B cell (primary cell): ENCODE measurements around the gene CCDC170. TPM values are rescaled to one million over a fixed set of nuclear protein-coding genes. Genes with fewer than 3 reads are reported as not detected.

ENCODE experiments used
- ATAC-seq: fragments of 200-7000 bp; cut with Tn5 transposase; one replicate; pipeline ENCODE4 v1.10.0; 2021; ENCODE audit warnings: low read depth, mild to moderate bottlenecking, moderate number of reproducible peaks, moderate library complexity
- CTCF ChIA-PET: fragments of 350-600 bp; sonication (Branson Sonifier 250); formaldehyde crosslinking; loops from one replicate; lab custom pipeline; 2021; ENCODE audit warnings: antibody characterized with exemption, inconsistent platforms; lab: Charles Lee
- POLR2A ChIA-PET: fragments of 350-600 bp; sonication (Branson Sonifier 250); formaldehyde crosslinking; loops from one replicate; lab custom pipeline; 2021; ENCODE audit warnings: antibody characterized with exemption; lab: Charles Lee
- DNase-seq: peaks from one replicate; pipeline ENCODE4 v3.0.0; 2013
- H2AFZ ChIP-seq: 2 replicates; pipeline ENCODE4 v1.6.1; 2012; ENCODE audit warnings: mild to moderate bottlenecking, low read depth, low read length; ENCODE audit not compliant: insufficient read depth, poor library complexity, severe bottlenecking
- H3K27ac ChIP-seq, 2 donors: 1 replicate in 1 of 2; 2 replicates in 1 of 2; pipeline ENCODE4 v1.5.1; 2012 to 2013; ENCODE audit warnings: low read length in 2 of 2, mild to moderate bottlenecking in 2 of 2, moderate library complexity in 1 of 2
- H3K27me3 ChIP-seq, 4 experiments: fragments of 200-600 bp in 1 of 4; sonication (generic) in 1 of 4; replicated peaks in 1 of 4; 1 replicate in 2 of 4; 2 replicates in 2 of 4; pipeline versions ENCODE4 v1.6.1 to v1.7.0; 2013 to 2016; ENCODE audit warnings: low read length in 3 of 4, mild to moderate bottlenecking in 2 of 4, mixed read lengths in 1 of 4, moderate library complexity in 1 of 4; ENCODE audit not compliant: insufficient read depth in 4 of 4, control insufficient read depth in 3 of 4; ENCODE audit errors: control extremely low read depth in 1 of 4
- H3K36me3 ChIP-seq, 2 experiments: replicated peaks in 1 of 2; 1 replicate in 1 of 2; 2 replicates in 1 of 2; pipeline versions ENCODE4 v1.6.1 to v1.7.1; 2013; ENCODE audit warnings: low read length in 1 of 2; ENCODE audit not compliant: insufficient read depth in 2 of 2, control insufficient read depth in 1 of 2; ENCODE audit errors: control extremely low read depth in 1 of 2, extremely low read depth in 1 of 2
- H3K4me1 ChIP-seq, 2 donors: fragments of 200-600 bp in 1 of 2; sonication (generic) in 1 of 2; 1 replicate in 1 of 2; 2 replicates in 1 of 2; pipeline versions ENCODE4 v1.5.1 to v1.6.1; 2013 to 2017; ENCODE audit warnings: low read length in 2 of 2; ENCODE audit not compliant: control insufficient read depth in 2 of 2, insufficient read depth in 2 of 2
- H3K4me2 ChIP-seq: replicated peaks from 2 replicates; pipeline ENCODE3; 2012; ENCODE audit warnings: mild to moderate bottlenecking, low read depth, low read length; ENCODE audit not compliant: poor library complexity, severe bottlenecking
- H3K4me3 ChIP-seq, 5 experiments: fragments of 200-600 bp in 1 of 5; sonication (generic) in 1 of 5; 1 replicate in 3 of 5; 2 replicates in 2 of 5; pipeline versions ENCODE4 v1.5.1 to v1.7.0; 2011 to 2016; ENCODE audit warnings: low read length in 4 of 5, mild to moderate bottlenecking in 4 of 5, low read depth in 2 of 5, control low read depth in 1 of 5, moderate library complexity in 1 of 5; ENCODE audit not compliant: insufficient read depth in 1 of 5; ENCODE audit errors: control extremely low read depth in 1 of 5, extremely low read depth in 1 of 5
- H3K79me2 ChIP-seq: fragments of 200-600 bp; sonication (generic); one replicate; pipeline ENCODE4 v1.6.0; 2016; ENCODE audit warnings: low read length; ENCODE audit not compliant: control insufficient read depth, insufficient read depth
- H3K9ac ChIP-seq: fragments of 200-600 bp; sonication (generic); 2 replicates; pipeline ENCODE4 v1.6.1; 2017; ENCODE audit warnings: mild to moderate bottlenecking, low read length, moderate library complexity
- H3K9me3 ChIP-seq, 3 donors: one replicate each; pipeline versions ENCODE4 v1.6.1 to v1.7.1; 2013; ENCODE audit warnings: low read length in 2 of 3; ENCODE audit not compliant: control insufficient read depth in 2 of 3, insufficient read depth in 1 of 3; ENCODE audit errors: control extremely low read depth in 1 of 3
- H4K20me1 ChIP-seq: 2 replicates; pipeline ENCODE4 v1.6.0; 2012; ENCODE audit warnings: mild to moderate bottlenecking, low read length; ENCODE audit not compliant: insufficient read depth, control insufficient read depth, poor library complexity, severe bottlenecking
- H3K27ac Mint-ChIP-seq: one replicate; pipeline ENCODE4 v1.8.0; 2021; ENCODE audit warnings: mixed read lengths
- H3K27me3 Mint-ChIP-seq: one replicate; pipeline ENCODE4 v1.8.0; 2021; ENCODE audit warnings: mixed read lengths
- H3K4me1 Mint-ChIP-seq: one replicate; pipeline ENCODE4 v1.8.0; 2021; ENCODE audit warnings: mixed read lengths
- H3K4me3 Mint-ChIP-seq: one replicate; pipeline ENCODE4 v1.8.0; 2021; ENCODE audit warnings: mixed read lengths
- H3K9me3 Mint-ChIP-seq: one replicate; pipeline ENCODE4 v1.8.0; 2022; ENCODE audit warnings: mixed read lengths; ENCODE audit not compliant: insufficient read depth
- CTCF ChIP-seq: fragments of 200-600 bp; IDR thresholded peaks from one replicate; pipeline ENCODE4 v1.8.0; 2022; ENCODE audit warnings: antibody characterized with exemption, mild to moderate bottlenecking
- EZH2 ChIP-seq: IDR thresholded peaks from 2 replicates; pipeline ENCODE4 v1.6.1; 2012; ENCODE audit warnings: borderline replicate concordance, low read depth, mild to moderate bottlenecking, moderate library complexity, low read length; ENCODE audit not compliant: insufficient read depth, poor library complexity, severe bottlenecking
- WGBS: methylation state at CpG from one replicate; pipeline ENCODE4 v1.1.5; 2013; ENCODE audit warnings: missing lambda C conversion rate; ENCODE audit not compliant: insufficient coverage; 5-methylcytosine and 5-hydroxymethylcytosine counted together
- intact Hi-C: fragments of 100-400 bp; cut with micrococcal nuclease; formaldehyde crosslinking; loops from one replicate; pipeline ENCODE4 v1.10.0; 2022
- polyA plus RNA-seq: library from polyadenylated mRNA; depleted of rRNA; stranded (reverse); fragments of >200 nt; gene quantifications from 2 replicates; pipeline ENCODE4 v1.2.3, GENCODE V29; 2012
- total RNA-seq, 2 donors: library from RNA; stranded (reverse); fragments of 120-200 nt in 1 of 2; gene quantifications; 1 replicate in 1 of 2; 2 replicates in 1 of 2; pipeline versions ENCODE4 v1.2.3 to v1.2.4, GENCODE V29; 2013 to 2022

The CCDC170 gene
- total and polyA plus RNA-seq, 2 donors (not counting 1 experiment from before 2014, with no cell fraction given) = 0.01 TPM; not detected in 1

- no peaks in the 10 kb centered on the region for H3K27me3 ChIP-seq
- H3K9ac ChIP-seq = no peak overlapping the region
- whole genome bisulfite sequencing = 98% methylated on average over 8 of the region's 8 CpGs
- no peak overlapping the region for H3K4me3 ChIP-seq
- ATAC-seq (no peak), DNase-seq (no peak)
- no peaks in the 10 kb centered on the region for H3K36me3 ChIP-seq
- TF ChIP-seq EZH2 = no peak
- no peak for TF ChIP-seq CTCF
- H3K4me2 ChIP-seq = no peak overlapping the region
- peaks cover 0 to 2% (median 0%) of the 10 kb centered on the region in 3 donors for H3K9me3 ChIP-seq
- no peaks in the 10 kb centered on the region for H3K4me1 ChIP-seq
- peaks cover 10% of the 10 kb centered on the region for H3K27me3 Mint-ChIP-seq
- H4K20me1 ChIP-seq = no peaks in the 10 kb centered on the region
- intact Hi-C loops = no loop called here
- ChIA-PET POLR2A (no interaction called here), CTCF (no interaction called here)
- H3K9me3 Mint-ChIP-seq = peaks cover 2% of the 10 kb centered on the region
- no peaks in the 10 kb centered on the region for H3K4me1 Mint-ChIP-seq
- H2AFZ ChIP-seq = no peak overlapping the region
- H3K79me2 ChIP-seq = no peaks in the 10 kb centered on the region
- H3K27ac ChIP-seq = no peak overlapping the region
- H3K4me3 Mint-ChIP-seq = no peak overlapping the region
- H3K27ac Mint-ChIP-seq = no peak overlapping the region
Observed at GRCh38 chr6:151576633-151577032, 82.8 kb downstream of the CCDC170 start.

- peaks cover 10% of the 10 kb centered on the region for H3K27me3 Mint-ChIP-seq
- POLR2A ChIA-PET = no interaction called here
Observed at GRCh38 chr6:151577257-151577656, 83.4 kb downstream of the CCDC170 start.

More at GRCh38 chr6:151577257-151577656, 83.4 kb downstream of the CCDC170 start:
- Mint-ChIP-seq H3K27ac (no peak overlapping the region), H3K9me3 (peaks cover 2% of the 10 kb centered on the region), H3K4me1 (no peaks in the 10 kb centered on the region), H3K4me3 (no peak overlapping the region)
- H3K27me3 ChIP-seq = no peaks in the 10 kb centered on the region
- H2AFZ ChIP-seq = no peak overlapping the region
- TF ChIP-seq EZH2 = no peak
- no peak for TF ChIP-seq CTCF
- intact Hi-C loops = no loop called here
- DNase-seq (no peak), ATAC-seq (no peak)
- no peaks in the 10 kb centered on the region for H3K36me3 ChIP-seq
- H4K20me1 ChIP-seq = no peaks in the 10 kb centered on the region
- CTCF ChIA-PET = no interaction called here
- no peaks in the 10 kb centered on the region for H3K4me1 ChIP-seq
- no peaks in the 10 kb centered on the region for H3K79me2 ChIP-seq
- WGBS = 84% methylated on average over 2 of the region's 5 CpGs
- no peak overlapping the region for H3K4me2 ChIP-seq
- H3K9ac ChIP-seq = no peak overlapping the region
- H3K9me3 ChIP-seq = peaks cover 0 to 2% (median 0%) of the 10 kb centered on the region in 3 donors
- no peak overlapping the region for H3K27ac ChIP-seq
- no peak overlapping the region for H3K4me3 ChIP-seq
